HuH-7.5 (cell line): ENCODE measurements around the gene SLC7A4.
"Not testable (repeated sequence)": the region's sequence is repeated elsewhere in the genome, so short reads cannot be mapped to it uniquely, and the experiment has no call there.

ENCODE experiments used
- DNase-seq: peaks from one replicate; pipeline ENCODE4 v3.0.0; 2011; ENCODE audit warnings: low spot score

Gene SLC7A4

DNA sequence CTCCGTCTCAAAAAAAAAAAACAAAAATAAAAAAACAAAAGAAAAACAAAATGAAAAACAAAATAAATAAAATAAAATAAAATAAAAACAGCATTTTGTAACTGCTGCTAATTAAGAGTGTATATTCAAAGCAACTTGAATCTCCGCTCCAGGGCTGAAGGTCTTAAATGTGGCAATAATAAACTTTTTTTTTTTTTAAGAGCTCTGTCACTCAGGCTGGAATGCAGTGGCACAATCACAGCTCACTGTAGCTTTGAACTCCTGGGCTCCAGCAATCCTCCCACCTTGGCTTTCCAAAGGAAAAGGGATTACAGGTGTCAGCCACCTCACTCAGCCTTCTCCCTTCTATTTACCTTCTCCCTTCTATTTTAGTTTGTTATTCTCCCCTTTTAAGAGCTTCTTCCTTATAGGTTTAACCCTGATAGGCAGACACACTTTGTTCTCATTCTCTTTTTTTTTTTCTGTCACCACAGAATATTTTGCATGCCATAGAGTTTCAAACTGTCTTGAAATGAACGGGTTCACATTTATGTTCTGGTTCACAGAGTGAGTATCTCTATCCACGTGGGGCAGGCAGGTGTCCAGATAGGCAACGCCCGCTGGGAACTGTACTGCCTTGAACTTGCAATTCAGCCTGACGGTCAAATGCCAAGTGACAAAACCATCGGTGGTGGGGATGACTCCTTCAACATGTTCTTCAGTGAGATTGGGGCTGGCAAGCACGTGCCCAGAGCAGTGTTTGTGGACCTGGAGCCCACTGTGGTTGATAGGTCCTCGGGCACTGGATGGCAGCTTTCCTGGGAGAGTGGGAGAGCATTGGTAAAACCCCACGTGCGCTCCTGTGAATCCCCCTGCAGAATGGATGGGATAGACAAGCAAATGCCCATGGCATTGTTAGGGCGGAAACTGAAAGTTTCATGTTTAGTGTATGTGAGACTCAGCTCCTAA lies 32.8 kb upstream of the SLC7A4 start:
- no peak for DNase-seq

DNA sequence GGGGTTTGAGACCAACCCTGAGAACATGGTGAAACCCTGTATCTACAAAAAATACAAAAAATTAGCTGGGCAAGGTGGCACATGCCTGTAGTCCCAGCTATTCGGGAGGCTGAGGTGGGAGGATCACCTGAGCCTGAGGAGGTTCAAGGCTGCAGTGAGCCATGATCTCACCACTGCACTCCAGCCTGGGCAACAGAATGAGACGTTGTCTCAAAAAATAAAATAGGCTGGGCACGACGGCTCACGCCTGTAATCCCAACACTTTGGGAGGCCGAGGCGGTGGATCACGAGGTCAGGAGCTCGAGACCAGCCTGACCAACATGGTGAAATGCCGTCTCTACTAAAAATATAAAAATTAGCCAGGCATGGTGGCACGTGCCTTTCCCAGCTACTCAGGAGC lies 32.1 kb upstream of the SLC7A4 start:
- not testable (repeated sequence) for DNase-seq

DNA sequence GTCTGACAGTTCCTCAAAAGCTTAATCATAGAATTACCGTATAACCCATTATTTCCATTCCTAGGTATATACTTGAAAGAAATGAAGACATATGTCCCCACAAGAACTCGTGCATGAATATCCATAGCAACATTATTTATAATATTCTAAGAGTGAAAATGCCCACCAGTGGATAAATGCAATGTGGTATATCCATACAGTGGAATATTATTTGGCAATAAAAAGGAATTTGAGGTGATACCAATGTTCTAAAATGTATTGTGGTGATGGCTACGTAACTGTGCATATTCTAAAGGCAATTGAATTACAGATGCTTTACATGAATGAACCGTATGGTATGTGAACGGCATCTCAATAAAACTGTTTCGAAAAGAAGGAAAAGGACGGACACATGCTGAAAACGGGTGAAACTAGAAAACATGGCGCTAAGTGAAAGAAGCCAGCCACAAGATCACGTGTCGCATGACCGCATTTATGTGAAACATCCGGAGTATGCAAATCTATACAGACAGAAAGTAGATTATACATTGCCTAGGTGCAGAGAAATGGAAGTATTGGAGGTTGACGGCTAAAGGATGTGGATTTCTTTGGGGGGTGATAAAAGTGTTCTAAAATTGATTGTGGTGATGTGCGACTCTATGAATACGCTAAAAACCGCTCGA lies 29.4 kb upstream of the SLC7A4 start:
- not testable (repeated sequence) for DNase-seq

DNA sequence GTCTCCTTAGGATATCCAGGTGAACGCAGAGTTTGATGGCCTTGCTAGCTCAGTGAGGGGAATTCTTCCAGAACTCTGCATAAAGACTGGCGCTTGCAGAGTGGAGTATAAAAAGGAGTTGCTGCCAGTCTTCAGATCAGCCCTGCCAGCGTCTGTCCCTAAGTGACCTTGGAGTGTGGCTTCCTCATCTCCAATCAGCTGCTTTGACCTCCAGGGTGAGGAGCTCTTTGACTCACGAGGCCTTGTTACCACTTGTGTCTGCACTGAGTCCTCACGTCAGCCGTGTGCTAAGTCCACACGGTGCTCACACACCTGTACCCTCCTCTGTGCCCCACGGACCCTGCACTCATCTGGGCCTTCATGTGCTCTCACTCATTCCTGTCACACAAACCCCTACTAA lies 28.0 kb upstream of the SLC7A4 start:
- DNase-seq: not testable (repeated sequence)

DNA sequence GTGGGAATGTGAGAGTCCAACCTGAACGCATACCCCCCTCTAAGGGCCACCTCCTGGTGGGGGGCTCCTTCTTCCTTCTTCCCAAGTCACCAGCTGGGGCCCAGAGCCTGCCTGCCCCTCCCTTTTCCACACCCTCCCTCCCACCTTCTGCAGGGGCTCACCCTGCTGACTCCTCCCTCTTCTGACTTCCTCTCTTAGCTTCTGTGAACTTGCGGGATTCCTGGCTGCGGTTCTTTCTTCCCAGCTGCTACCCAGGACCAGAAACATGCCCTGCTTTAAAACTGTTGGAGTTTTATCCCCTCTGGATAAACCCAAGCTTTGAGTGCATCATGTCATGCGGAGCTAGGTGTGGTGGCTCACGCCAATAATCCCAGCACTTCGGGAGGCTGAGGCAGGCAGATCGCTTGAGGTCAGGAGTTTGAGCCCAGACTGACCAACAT lies 23.5 kb upstream of the SLC7A4 start:
- no peak for DNase-seq

DNA sequence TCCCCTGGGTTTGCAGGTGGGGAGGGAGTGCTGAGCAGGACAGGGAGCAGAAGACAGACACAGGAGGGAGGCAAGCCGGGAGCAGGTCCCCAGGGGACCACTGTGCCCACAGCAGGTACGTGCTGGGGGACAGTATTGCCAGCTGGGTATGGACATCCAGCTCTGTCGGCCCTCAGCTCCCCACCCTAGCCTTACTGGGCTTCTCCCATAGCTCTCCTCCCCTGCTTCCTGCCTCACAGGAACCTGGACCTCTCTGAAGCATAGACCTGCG lies 23.1 kb upstream of the SLC7A4 start:
- no peak for DNase-seq

DNA sequence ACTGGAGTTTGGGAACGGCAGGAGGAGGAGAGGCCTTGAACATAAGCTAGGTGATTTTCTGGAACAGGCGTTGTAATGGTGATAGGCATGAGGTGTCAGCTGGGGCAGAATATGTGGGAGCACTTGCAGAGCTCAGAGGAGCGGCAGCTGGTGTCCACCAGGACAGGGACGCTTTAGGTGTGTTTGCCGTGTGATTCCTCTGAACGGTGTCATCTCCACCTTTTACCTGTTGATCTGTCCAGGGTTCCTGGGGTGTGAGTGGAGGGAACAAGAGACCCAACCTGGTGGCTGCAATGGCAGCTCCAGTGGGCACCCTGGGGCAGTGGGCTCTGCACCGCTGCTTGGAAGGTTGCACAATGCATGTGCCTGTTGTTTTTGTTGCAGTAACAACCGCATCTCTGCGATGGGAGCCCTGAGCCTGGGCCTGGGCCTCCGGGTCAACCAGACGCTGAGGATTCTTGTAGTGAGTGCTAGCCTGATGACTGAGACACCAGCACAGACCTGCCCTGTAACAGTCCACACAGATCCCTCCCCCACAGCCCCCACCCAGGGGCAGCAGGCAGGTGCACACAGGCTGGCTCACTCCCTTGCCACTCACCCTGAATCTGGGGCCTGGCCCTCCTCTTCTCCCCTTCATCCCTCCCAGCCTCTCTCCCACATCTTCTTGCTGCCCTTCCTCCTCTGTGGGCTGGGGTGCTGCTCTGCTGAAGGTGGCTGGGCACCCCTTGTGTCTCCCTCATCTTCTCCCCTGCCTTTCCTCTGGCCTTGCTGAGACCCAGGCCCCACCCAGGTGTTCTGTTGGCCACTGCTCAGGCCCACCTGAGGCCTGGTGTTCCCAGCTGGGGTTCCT lies 22.6 kb upstream of the SLC7A4 start:
- no peak for DNase-seq

DNA sequence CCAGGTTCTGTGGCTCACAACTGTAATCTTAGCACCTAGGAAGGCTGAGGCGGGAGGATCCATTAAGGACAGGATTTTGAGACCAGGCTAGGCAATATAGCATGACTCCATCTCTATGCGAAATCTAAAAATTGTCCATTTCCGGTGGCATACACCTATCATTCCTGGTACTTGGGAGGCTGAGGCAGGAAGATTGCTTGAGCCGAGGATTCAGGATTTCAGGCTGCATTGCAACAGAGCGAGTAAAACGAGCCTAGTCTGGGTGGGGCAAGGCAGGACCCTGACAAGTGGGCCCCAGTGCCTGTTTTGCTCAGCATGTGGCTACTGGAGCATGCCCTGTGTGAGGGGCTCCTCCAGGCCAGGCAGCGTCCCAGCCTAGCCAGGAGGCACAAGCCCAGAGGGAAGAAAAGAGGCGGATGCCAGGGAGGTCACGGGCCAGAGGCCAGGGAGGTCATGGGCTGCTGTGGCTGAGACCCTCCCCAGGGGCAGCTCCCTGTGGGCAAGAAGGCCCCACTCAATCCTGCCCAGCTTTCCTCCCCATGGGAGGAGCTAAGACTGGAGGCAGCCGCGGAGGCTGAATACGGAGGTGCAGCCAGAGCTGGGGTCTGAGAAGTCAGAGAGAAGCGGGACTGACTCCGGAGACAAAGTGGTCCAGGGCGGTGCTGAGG lies 21.8 kb upstream of the SLC7A4 start:
- no peak for DNase-seq

DNA sequence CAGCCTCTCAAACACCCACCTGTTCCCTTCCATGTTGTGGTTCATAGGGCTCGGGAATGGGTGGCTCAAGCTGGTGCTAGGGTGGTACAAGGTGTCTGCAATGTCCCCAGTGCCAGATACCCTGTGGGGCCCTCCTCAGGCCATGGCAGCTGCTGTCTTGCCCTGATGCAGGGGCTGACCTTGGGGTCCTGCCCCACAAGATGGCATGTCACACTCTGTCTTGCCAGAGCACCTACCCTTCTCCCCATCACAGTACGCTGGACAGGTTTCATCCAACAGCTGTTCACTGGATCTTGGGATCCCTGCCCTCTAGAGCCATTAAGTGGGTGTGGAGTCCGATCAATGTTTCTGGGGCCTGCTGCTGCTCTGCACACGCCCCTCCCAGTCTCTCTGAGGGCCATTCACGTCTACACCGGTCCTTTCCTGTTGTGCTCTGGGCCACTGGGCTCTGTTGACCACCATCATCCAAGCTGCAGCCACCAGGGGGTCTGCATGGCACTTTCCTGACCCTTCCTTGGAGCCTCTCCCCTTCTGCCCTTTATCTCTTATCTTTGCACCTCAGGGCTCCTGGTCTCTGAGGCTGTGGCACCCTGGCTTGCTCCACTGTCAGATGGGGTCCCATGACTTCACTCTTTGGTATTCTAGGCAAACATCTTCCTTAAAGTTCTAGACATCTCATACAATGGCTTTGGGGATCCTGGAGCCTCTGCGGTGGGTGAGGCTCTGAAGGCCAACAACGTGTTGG lies 20.5 kb upstream of the SLC7A4 start:
- no peak for DNase-seq

DNA sequence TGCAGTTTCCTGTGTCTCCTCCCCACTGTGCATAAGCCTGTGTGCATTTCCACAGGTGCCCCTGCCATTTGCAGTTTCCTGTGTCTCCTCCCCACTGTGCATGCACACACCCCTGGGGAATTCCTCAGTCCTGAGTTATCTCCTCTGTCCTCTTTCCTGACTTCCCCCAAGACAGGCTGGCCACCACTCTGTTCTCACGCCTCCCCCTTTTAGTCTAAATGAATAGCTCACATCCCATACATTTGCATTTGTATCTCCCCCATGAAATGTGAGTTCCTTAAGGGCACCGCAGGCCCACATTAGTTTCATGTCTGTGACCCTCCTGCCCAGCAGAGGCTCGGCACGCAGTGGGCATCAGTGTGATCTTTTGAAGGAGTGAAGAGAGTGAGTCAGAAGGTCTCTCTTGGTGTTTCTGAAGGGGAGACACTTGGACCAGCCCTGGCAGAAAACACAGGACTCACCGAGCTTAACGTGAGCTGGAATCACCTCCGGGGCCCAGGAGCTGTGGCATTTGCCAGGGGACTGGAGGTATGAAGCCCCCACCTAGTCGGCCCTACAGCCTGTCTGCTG lies 19.6 kb upstream of the SLC7A4 start:
- no peak for DNase-seq

DNA sequence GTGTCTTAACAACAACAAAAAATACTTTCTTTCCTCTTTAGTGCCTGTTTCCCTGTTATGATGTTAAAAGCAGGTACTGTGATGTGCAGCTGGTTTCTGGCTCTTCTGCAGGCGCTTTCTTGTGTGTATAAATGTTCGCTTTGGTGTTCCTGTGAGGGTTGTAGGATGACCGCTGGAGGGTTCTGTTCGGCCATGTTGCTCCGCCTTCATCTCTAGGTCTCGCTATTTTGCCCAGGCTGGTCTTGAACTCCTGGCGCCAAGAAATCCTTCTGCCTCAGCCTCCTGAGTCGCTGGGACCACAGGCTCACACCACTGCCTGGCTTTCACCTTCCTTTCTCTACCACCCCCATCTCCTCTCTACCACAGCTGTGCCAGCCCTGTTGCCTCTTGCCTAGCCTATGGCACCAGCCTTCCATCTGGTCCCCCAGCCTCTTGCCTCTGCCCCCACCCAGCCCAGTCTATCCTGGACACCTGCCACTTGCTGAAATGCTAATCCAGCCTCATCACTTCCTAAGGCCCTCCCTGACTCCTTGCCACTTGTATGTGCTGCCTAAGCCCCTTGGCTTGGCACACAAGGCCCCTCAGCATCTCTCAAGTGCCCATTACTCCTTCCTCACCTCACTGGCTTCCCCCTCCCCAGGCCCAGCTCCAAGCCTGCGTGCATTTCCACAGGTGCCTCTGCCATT lies 18.9 kb upstream of the SLC7A4 start:
- no peak for DNase-seq

DNA sequence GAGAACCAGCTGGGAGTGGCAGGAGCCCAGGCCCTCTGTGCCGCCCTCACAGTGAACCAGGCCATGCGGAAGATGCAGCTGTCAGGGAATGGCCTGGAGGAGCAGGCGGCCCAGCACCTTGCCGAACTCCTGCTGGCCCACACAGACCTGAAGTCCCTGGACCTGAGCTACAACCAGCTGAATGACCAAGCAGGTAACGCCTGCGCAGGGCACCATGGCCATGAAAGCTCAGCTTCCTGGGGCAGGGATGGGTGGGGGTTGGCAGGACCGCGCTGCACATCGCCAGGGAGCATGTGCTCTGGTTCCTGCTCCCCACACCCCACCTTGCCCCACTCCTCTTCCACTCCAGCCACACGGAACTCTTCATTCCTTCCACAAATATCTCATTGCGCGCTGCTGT lies 16.6 kb upstream of the SLC7A4 start:
- DNase-seq: not testable (repeated sequence)

DNA sequence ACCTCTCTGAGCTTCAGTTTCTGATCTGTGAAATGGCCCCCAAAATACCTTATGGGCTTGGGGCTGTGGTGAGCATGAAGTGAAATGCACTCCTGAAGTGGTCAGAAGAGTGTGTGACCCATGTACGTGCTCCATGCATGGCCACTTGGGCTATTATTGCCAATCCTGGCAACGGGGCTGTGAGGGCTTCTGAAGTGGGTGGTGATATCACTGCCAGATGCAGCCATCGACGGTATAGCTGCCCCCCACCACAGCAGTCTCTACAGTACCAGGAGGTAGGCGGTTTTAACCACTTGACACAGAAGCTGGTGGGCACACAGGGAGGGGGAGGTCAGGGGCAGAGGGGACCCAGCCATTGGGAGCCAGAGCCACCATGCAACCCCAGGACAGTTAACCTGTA lies 16.1 kb upstream of the SLC7A4 start:
- DNase-seq: not testable (repeated sequence)

DNA sequence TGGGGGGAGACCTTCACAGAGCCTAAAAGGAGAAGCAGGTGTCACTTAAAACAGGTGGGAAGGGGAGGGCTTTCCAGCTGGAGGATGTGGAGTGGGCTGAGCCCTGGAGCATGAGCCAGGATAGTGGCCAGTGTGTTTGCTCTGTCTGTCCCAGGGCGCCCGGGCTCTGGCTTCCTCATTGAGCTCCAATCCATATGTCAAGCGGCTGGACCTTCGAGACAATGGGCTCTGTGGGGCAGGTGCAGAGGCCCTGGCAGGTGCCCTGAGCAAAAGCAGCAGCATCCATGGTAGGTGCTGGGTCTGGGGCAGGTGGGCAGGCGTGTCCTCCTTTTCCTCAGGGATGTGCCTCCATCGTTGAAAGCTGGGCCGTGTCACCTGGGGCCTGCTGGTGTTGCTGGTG lies 15.4 kb upstream of the SLC7A4 start:
- DNase-seq: no peak

DNA sequence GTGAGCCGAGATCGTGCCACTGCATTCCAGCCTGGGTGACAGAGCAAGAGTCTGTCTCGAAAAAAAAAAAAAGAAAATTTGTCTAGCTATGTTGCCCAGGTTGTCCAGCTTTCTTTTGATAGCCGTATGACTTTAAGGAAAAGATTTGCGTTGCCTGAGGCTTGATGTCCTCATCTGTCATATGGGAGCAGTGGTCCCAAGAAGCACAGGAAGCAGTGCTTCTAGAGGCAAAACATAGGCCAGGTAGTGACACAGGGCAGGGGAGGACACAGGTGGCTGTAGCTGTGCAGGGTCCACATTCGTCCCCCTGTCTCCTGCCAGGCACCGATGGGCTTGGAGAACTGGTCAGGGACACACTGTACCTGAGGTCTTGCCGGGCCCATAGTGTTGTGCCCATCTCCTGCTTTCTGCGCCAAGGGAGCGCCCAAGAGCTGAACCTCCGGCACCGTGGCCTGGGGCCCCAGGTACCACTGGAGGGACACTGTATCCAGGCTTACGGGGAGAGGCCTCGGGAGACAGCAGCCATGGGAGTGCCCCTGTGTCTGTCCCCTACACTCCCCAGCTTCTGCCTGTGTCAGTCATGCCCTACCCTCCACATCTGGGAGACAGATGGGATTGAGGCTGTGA lies 14.8 kb upstream of the SLC7A4 start:
- no peak for DNase-seq

DNA sequence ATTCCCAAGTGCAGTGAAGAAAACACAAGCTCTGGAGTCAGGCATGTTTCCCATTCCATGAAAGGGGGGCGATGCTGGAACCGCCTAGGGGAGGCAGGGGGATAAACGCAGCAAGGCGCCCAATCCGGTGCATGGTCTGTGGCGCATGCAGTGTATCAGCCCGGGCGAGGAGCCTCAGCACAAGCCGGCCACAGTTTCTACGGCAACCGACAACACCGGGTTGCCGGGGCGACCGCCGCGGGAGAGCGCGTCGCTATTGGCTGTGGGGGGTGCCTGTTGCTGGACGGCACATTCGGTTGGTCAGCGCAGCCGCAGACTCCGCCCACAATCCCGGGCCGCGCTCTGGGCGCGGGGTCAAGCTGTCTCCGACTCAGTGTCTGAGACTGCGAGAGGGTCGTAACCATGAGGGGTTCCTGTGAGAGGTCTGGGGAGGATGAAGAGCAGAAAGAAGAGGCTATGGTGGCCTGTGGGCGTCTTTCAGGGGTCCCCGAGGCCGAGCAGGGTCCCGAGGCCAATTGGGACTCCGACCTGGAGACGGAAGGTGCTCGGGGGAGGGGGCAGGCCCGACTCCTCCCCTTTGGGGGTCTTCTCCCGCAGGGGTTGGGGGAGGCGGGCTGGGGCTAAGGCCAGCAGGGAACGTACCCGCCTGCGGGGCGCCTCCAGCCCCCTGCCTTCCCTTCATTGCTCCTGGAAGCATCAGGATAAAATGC lies 13.4 kb upstream of the SLC7A4 start, which contains the start of gene LRRC74B:
TSS of gene LRRC74B (plus strand) at position 362 of the 710 bp plus-strand sequence. CDS start at position 403, 41 bp downstream.
- DNase-seq: peak; percentile 96

DNA sequence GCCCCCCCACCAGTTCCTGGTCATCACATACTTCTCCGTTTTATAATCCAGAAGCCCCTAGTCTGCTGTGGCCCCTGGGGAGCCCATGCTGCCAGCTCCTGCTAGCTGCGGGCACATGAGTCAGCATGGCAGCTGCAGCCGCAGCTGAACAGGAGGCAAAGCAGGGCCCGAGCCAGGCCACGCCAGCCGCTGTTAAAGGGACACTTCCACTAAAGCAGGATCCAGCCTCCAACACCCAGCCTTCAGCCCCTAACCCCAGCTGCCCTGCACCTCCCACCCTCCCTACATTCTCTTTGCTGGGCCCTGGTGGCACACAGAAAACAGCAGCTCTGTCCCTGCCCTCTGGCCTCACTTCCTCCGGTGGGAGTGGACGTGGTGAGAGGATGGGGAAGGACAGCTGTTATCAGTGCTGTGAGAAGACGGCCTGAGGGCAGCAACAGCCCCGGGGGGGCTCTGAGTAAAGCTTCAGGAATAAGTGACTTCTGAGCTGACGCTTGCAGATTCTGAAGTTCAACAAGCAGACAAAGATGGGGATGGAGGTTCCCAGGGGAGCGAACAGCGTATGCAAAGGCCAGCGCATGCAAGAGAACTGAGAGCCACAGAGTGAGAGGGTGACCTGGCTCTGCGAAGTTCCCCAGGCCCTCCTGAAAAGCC lies 12.7 kb upstream of the SLC7A4 start:
- DNase-seq: no peak

DNA sequence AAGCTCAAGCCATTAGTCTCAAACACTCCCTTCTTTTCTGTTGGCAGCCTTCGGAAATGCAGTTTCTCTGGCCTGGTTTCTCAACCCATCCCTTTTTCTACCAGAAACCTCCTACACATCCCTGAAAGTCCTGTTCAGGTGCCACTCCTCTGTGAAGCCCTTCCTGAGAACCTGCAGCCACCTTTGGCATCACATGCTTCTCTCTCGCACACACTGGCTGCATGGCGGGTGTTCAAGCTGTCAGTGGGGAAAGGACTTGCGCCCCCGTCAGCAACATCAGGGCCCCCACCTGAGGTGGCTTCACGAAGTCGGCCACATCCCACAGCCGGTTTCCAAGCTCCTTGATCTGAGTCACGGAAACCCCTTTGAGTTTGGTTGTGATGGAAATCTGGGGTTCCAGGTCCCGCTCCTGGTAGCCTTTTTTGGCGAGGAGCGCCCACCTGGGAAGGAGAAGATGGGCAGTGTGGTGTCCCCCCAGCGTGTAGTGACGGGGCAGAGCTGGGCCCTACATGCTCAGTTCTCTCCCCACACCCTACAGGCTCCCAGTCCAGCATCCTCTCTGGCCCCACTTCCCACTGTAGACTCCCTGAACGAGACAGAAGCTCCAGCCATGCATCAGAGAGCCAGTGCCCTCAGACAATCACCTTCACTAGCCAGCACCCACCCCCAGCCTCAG lies 11.6 kb upstream of the SLC7A4 start:
- DNase-seq: no peak
